Ectodermal cell (in vitro differentiated cells): ENCODE data around the gene CFAP45.

Source experiments
- H3K27ac ChIP-seq: 2 replicates; pipeline ENCODE4 v1.7.0; 2013; ENCODE audit warnings: mild to moderate bottlenecking, low read depth, low read length; ENCODE audit not compliant: insufficient read depth, poor library complexity, severe bottlenecking
- H3K27me3 ChIP-seq: 2 replicates; pipeline ENCODE4 v1.7.0; 2013; ENCODE audit warnings: mild to moderate bottlenecking, low read length; ENCODE audit not compliant: insufficient read depth, control insufficient read depth, poor library complexity, severe bottlenecking
- H3K36me3 ChIP-seq: one replicate; pipeline ENCODE4 v1.7.0; 2013; ENCODE audit warnings: low read length; ENCODE audit not compliant: control insufficient read depth, insufficient read depth
- H3K4me1 ChIP-seq: one replicate; pipeline ENCODE4 v1.7.0; 2013; ENCODE audit warnings: low read length; ENCODE audit not compliant: control insufficient read depth, insufficient read depth
- H3K4me3 ChIP-seq: 2 replicates; pipeline ENCODE4 v1.7.0; 2013; ENCODE audit warnings: low read depth, low read length, control low read depth; ENCODE audit not compliant: insufficient read depth
- H3K9me3 ChIP-seq: 2 replicates; pipeline ENCODE4 v1.7.0; 2013; ENCODE audit warnings: mild to moderate bottlenecking, low read length, moderate library complexity; ENCODE audit not compliant: control insufficient read depth
- WGBS, 2 experiments: methylation state at CpG; one replicate each; pipeline ENCODE4 v1.1.7; 2013; ENCODE audit warnings: missing lambda C conversion rate in 2 of 2; 5-methylcytosine and 5-hydroxymethylcytosine counted together

CFAP45 gene

DNA sequence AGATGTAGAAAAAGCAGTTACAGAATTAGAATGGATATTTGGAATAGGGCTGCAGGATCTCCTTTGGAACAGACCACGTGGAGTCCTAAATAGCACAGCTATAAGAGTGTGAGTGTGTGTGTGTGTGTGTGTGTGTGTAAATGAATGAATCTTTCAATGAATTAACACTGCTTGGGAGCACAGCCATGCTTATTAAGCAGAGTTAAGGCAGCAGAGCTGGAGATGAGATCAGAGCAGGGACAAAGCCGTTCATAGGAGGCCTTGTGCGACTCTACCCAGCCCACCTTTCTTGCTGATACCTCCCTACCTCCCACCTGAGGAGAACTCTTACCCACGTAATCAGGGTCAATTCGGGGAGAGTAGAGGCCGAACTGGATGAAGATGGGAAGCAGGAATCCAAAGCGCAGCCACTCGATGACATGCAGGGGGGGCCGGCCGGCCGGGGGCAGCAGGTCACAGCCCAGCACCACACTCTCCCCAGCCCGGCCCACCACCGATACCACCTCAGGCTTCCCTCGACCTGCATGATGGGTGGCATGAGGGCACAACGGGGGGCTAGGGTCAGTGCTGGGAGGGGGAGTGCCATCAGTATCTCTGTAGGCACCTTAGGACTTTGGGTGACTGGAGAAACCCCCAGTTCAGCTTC, 42.8 kb upstream of the CFAP45 start:
- no peaks in the 10 kb centered on the region for H3K9me3 ChIP-seq
- peaks cover 59% of the 10 kb centered on the region for H3K4me1 ChIP-seq
- WGBS, 2 experiments, result 90 to 93% methylated on average over 15 of the region's 15 CpGs
- H3K27me3 ChIP-seq, result no peaks in the 10 kb centered on the region
- peaks cover 3% of the 10 kb centered on the region for H3K36me3 ChIP-seq
- H3K4me3 ChIP-seq, result no peak overlapping the region
- H3K27ac ChIP-seq, result no peak overlapping the region

DNA sequence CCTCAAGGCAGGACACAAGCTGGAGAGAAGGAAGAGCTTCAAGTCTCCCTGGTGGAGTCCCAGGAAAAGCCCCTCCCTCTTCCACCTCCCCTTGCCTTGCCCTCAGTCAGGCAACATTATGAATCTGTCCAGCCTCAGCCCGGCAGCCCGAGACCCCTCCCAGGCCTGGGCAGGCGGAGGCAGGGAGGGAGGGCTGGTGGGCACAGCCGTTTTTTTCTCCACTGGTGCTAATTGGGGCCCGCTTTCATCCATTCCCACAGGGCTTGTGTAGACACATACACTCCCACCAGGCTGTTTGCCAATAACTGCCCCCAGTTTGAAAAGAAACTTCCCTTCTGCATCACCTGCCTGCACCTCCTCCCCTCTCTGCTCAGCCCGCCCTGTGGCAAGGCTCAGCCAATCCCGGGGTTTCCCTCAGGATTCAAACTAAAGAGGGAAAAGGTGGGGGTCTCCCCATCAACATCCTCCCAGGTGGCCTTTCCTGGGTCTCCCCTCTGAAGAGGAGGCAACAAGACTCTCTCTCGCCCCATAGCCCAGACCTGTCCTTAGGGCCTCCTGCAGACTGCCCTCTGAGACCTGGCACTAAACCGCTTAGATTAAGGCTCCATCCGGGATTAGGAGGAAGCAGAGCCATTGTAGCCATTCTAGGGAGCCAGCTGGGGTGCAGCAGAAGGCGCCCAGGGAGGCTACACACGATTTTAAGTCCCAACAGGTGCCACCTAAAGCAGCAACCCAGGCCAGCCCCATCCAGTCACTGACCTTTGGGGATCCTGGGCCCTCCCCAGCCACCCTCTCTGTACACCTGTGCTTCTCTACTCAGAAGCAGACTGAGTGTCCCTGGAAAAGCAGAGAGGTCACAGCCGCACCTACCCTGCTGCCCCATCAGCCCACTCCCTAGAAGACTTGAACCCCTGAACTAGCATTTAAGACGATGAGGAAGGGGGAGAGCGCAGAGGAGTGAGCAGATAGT, 41.9 kb upstream of the CFAP45 start:
- no peaks in the 10 kb centered on the region for H3K27me3 ChIP-seq
- peaks cover 3% of the 10 kb centered on the region for H3K36me3 ChIP-seq
- WGBS, 2 experiments, result 72% methylated on average over 14 of the region's 15 CpGs
- H3K4me3 ChIP-seq, result peak overlapping the region; percentile 5
- peak overlapping the region; percentile 92 for H3K27ac ChIP-seq
- H3K4me1 ChIP-seq, result peaks cover 67% of the 10 kb centered on the region
- H3K9me3 ChIP-seq, result no peaks in the 10 kb centered on the region

- H3K27ac ChIP-seq, result peak overlapping the region; percentile 92
- H3K4me1 ChIP-seq, result peaks cover 71% of the 10 kb centered on the region
- H3K36me3 ChIP-seq, result peaks cover 3% of the 10 kb centered on the region
- no peaks in the 10 kb centered on the region for H3K27me3 ChIP-seq
- H3K9me3 ChIP-seq, result no peaks in the 10 kb centered on the region
- 26% methylated on average over 5 of the region's 5 CpGs for WGBS, 2 experiments
- peak overlapping the region; percentile 5 for H3K4me3 ChIP-seq
These were observed 41.2 kb upstream of the CFAP45 start for GRCh38 chr1:159941141-159941540.

- no peaks in the 10 kb centered on the region for H3K9me3 ChIP-seq
- peaks cover 3% of the 10 kb centered on the region for H3K36me3 ChIP-seq
- no peak overlapping the region for H3K4me3 ChIP-seq
- H3K4me1 ChIP-seq, result peaks cover 69% of the 10 kb centered on the region
- H3K27me3 ChIP-seq, result no peaks in the 10 kb centered on the region
- 95 to 96% methylated on average over 11 of the region's 11 CpGs for WGBS, 2 experiments
- H3K27ac ChIP-seq, result no peak overlapping the region
These were observed 40.1 kb upstream of the CFAP45 start for GRCh38 chr1:159940006-159940620.

DNA sequence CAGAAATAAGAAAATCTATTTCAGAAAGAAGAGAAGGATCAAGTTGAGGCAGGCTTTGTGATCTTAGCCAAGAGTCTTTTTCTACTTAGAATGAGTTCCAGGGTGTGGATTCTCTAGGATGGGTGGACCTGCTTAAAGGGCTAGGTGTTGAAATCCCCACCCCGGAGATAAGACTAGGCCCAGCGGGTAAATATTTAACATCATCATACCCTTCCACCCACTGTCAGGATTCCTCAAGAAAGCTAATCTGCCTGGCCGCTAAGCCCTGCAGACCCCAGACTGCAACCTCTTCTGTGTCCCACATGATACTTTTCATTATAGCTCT, 39.7 kb upstream of the CFAP45 start:
- no peaks in the 10 kb centered on the region for H3K27me3 ChIP-seq
- 83 to 100% methylated on average over 3 of the region's 3 CpGs for WGBS, 2 experiments
- H3K9me3 ChIP-seq, result no peaks in the 10 kb centered on the region
- H3K27ac ChIP-seq, result no peak overlapping the region
- H3K4me3 ChIP-seq, result no peak overlapping the region
- peaks cover 66% of the 10 kb centered on the region for H3K4me1 ChIP-seq
- peaks cover 3% of the 10 kb centered on the region for H3K36me3 ChIP-seq

- H3K27me3 ChIP-seq, result no peaks in the 10 kb centered on the region
- H3K36me3 ChIP-seq, result peaks cover 3% of the 10 kb centered on the region
- no peaks in the 10 kb centered on the region for H3K9me3 ChIP-seq
- WGBS, 2 experiments, result 91 to 92% methylated on average over 6 of the region's 6 CpGs
- no peak overlapping the region for H3K27ac ChIP-seq
- peaks cover 60% of the 10 kb centered on the region for H3K4me1 ChIP-seq
- H3K4me3 ChIP-seq, result no peak overlapping the region
These were observed 39.1 kb upstream of the CFAP45 start for GRCh38 chr1:159938905-159939677.

DNA sequence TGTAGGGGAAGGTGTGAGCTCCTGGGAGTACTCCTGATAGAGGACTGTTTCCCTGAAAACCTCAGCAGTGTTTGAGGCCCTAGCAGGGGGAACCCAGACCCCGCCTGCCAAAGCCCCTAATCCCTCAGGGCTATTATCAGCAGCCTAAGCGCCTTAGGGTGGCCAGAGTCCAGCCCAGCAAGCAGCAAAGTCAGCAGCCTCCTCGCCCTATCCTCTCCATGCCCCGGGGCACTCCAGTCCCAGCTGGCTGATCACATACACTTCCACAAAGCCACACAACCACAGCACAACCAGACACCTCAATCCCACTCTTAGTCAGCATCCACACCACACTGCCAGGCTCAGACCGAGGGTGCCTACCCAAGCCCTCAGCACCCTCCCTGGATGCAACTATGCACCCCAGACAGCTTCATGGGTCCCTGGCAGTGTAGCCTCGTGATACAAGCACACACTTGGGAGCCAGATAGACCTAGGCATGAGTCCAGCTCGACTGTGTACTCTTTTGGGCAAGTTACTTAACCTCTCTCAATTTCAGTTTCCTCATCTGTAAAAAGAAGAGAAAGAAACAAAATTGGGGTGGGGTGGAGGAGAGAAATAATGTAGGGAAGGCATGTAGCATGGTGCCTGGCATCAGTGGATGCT, 38.4 kb upstream of the CFAP45 start:
- Histone ChIP-seq H3K4me1 (peaks cover 57% of the 10 kb centered on the region), H3K9me3 (no peaks in the 10 kb centered on the region), H3K27ac (no peak overlapping the region), H3K36me3 (peaks cover 10% of the 10 kb centered on the region), H3K27me3 (no peaks in the 10 kb centered on the region), H3K4me3 (no peak overlapping the region)
- 81 to 82% methylated on average over 7 of the region's 7 CpGs for WGBS, 2 experiments

- no peaks in the 10 kb centered on the region for H3K9me3 ChIP-seq
- H3K36me3 ChIP-seq, result peaks cover 12% of the 10 kb centered on the region
- WGBS, 2 experiments, result 47 to 48% methylated on average over 4 of the region's 4 CpGs
- no peaks in the 10 kb centered on the region for H3K27me3 ChIP-seq
- H3K4me3 ChIP-seq, result no peak overlapping the region
- H3K27ac ChIP-seq, result no peak overlapping the region
- H3K4me1 ChIP-seq, result peaks cover 45% of the 10 kb centered on the region
These were observed 37.2 kb upstream of the CFAP45 start for GRCh38 chr1:159937054-159937750.

DNA sequence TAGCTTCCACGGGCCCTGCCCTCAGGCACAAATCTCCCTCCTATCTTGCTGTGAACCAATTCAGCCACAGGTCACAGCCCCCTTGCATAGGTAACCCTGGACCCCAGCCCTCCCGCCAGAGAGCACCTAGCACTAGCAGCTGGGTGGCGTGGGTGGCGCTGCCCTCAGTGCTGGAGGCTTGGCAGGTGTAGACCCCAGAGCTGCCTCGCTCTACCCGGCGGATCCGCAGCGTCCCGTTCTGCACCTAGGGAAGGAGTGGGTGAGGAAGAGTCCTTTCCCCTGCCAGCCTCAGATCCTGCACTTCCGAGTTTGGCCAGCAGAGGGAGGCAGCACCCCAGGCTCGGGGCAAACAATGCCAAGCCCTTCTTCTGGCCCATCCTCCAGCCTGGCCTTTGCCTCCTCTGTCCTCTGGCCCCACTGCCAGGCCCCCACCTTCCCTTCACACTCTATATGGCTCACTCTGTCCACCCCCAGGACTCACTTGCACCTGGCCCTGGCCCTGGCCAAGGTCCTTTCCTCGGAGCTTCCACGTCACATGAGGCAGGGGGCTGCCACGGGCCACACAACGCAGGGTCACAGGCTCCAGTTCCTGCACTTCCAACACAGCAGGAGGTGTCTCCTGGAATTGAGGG, 36.4 kb upstream of the CFAP45 start:
- Histone ChIP-seq H3K9me3 (no peaks in the 10 kb centered on the region), H3K27ac (no peak overlapping the region), H3K4me1 (peaks cover 37% of the 10 kb centered on the region), H3K27me3 (no peaks in the 10 kb centered on the region), H3K4me3 (no peak overlapping the region), H3K36me3 (peaks cover 12% of the 10 kb centered on the region)
- 41 to 46% methylated on average over 16 of the region's 16 CpGs for WGBS, 2 experiments
